Kidney glomerular epithelial cell (primary cell): ENCODE data around the gene MLLT10.

ENCODE experiments used
- DNase-seq: peaks from one replicate; lab custom pipeline; 2025; lab: John Stamatoyannopoulos, UW

Gene MLLT10

DNA sequence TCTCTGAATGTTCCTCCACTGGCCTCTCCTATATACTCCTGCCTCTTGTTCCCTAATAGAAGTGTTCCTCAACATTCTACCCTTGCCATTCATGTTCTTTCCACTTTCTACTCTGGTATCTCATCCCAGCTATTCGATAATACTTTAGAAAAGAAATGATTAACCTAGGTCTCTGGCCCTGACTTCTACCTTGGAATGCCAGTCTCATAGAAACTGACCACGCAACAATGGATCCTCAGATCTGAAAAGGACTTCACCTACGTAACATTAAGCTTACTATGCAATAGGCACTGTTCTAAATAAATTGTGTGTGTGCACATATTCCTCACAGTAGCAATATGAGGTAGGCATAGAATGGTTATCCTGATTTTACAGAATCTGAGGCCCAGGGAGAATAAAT is 235.0 kb downstream of the MLLT10 start:
- DNase-seq, result peak; percentile 12

- no peak for DNase-seq
Observed at GRCh38 chr10:21771219-21771618, 237.2 kb downstream of the MLLT10 start.

DNA sequence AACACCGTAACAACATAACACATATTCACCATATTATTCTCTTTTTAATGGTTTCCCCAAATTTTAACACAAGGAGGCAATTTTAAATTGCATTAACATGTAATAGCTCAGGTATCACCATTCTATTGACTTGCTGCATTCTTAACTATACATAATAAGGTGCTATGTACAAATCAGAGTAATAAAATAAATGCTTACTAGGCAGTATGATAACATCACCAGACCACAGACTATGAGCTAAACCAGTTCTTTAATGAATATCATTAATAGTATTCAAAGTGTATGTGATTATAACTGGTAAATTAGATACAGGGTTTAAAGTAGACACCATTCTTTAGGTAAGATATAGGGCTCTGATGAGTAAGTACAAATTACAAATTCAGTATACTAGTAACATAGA is 242.9 kb downstream of the MLLT10 start:
- DNase-seq, result no peak

DNA sequence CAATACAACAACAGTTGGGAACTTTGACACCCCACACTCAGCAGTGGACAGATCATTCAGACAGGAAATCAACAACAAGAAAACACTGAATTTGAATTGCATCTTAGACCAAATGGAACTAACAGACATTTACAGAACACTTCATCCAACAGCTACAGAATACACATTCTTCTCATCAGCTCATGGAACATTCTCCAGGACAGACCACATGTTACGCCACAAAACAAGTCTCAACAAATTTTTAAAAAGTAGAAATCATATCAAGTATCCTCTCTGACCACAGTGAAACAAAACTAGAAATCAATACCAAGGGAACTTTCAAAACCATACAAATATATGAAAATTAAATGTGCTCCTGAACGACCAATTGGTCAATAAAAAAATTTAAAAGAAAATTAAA is 257.2 kb downstream of the MLLT10 start:
- no peak for DNase-seq
